ENCODE data around the gene TTC28.

DNA sequence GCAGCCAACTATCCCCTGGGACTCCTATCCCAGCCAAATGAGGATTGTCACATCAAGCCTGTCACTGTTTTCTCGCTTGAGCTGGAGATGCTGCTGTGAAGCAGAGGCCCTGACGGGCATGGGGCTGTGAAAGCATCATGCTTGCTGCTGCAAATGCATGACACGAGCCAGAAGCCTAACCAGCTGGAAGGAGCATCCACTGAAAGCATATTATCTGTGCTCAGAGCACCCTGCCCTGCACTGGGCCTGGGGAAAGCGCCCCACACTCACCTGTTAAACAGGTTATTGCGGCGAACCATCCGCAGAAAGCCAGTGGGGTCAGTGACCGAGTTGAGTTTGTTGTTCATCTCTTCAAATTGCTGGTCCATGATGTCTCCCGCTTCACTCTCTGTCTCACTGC, 649.7 kb downstream of the TTC28 start:
- no peak for TF ChIP-seq POLR2A (IDR thresholded peaks at IDR 0.05)
- TF ChIP-seq CTCF (IDR thresholded peaks at IDR 0.05), result no peak

All from gastroesophageal sphincter (tissue), 3 donors.